ENCODE results near the gene SLIT3. TPM values are rescaled to one million over a fixed set of nuclear protein-coding genes. Genes with fewer than 3 reads are reported as not detected.

SLIT3 gene
- total RNA-seq, 2 experiments from 2014 or later = not detected

GRCh38 chr5:169064093-169064492 lies 236.8 kb downstream of the SLIT3 start:
- Histone ChIP-seq H3K4me1 (ENCODE audit: insufficient read depth, low read length) (no peaks in the 10 kb centered on the region), H3K27ac (ENCODE audit: low read depth in 1 of 2, low read length in 2 of 2) (no peak overlapping the region)
- H3K4me1 Mint-ChIP-seq (ENCODE audit: low read depth) = no peaks in the 10 kb centered on the region

GRCh38 chr5:169063316-169063953 lies 237.5 kb downstream of the SLIT3 start:
- CTCF ChIA-PET = no interaction called here
- DNase-seq (no peak), ATAC-seq (ENCODE audit: poor library complexity) (no peak)
- Histone ChIP-seq H3K9me3 (ENCODE audit: control insufficient read depth in 1 of 2, insufficient read depth in 1 of 2, low read length in 2 of 2) (no peaks in the 10 kb centered on the region), H3K27ac (ENCODE audit: low read depth in 1 of 2, low read length in 2 of 2) (no peak overlapping the region), H3K36me3 (ENCODE audit: insufficient read depth, low read length) (no peaks in the 10 kb centered on the region), H3K4me3 (ENCODE audit: low read length) (no peak overlapping the region), H3K27me3 (ENCODE audit: control insufficient read depth in 1 of 2, insufficient read depth in 2 of 2, low read length in 2 of 2) (peaks cover 6 to 12% of the 10 kb centered on the region in 2 experiments), H3K4me1 (ENCODE audit: insufficient read depth, low read length) (no peaks in the 10 kb centered on the region)
- Mint-ChIP-seq H3K9me3 (no peaks in the 10 kb centered on the region), H3K27me3 (peaks cover 35% of the 10 kb centered on the region), H3K27ac (no peak overlapping the region), H3K4me3 (no peak overlapping the region), H3K4me1 (ENCODE audit: low read depth) (no peaks in the 10 kb centered on the region), H3K36me3 (ENCODE audit: low read depth) (no peaks in the 10 kb centered on the region)
- no peak for TF ChIP-seq CTCF (IDR thresholded peaks at IDR 0.05)
- POLR2A ChIA-PET = no interaction called here
- intact Hi-C loops (cut with DNase I, micrococcal nuclease) = no loop called here

More at GRCh38 chr5:169064093-169064492, 236.8 kb downstream of the SLIT3 start:
- peaks cover 35% of the 10 kb centered on the region for H3K27me3 Mint-ChIP-seq
- no peak for DNase-seq
- ChIA-PET POLR2A (no interaction called here), CTCF (no interaction called here)
- TF ChIP-seq CTCF (IDR thresholded peaks at IDR 0.05) = no peak
- no peak overlapping the region for H3K4me3 ChIP-seq (ENCODE audit: low read length)
- peaks cover 6 to 12% of the 10 kb centered on the region in 2 experiments for H3K27me3 ChIP-seq (ENCODE audit: control insufficient read depth in 1 of 2, insufficient read depth in 2 of 2, low read length in 2 of 2)
- no peaks in the 10 kb centered on the region for H3K36me3 Mint-ChIP-seq (ENCODE audit: low read depth)
- H3K9me3 ChIP-seq (ENCODE audit: control insufficient read depth in 1 of 2, insufficient read depth in 1 of 2, low read length in 2 of 2) = no peaks in the 10 kb centered on the region
- H3K9me3 Mint-ChIP-seq = no peaks in the 10 kb centered on the region
- intact Hi-C loops (cut with DNase I, micrococcal nuclease) = no loop called here
- no peak overlapping the region for H3K4me3 Mint-ChIP-seq
- no peak overlapping the region for H3K27ac Mint-ChIP-seq
- H3K36me3 ChIP-seq (ENCODE audit: insufficient read depth, low read length) = no peaks in the 10 kb centered on the region
- no peak for ATAC-seq (ENCODE audit: poor library complexity)

GRCh38 chr5:169062690-169063089 lies 238.2 kb downstream of the SLIT3 start:
- peaks cover 6 to 12% of the 10 kb centered on the region in 2 experiments for H3K27me3 ChIP-seq (ENCODE audit: control insufficient read depth in 1 of 2, insufficient read depth in 2 of 2, low read length in 2 of 2)
- no peak overlapping the region for H3K4me3 ChIP-seq (ENCODE audit: low read length)
- no peaks in the 10 kb centered on the region for H3K9me3 ChIP-seq (ENCODE audit: control insufficient read depth in 1 of 2, insufficient read depth in 1 of 2, low read length in 2 of 2)
- ChIA-PET CTCF (no interaction called here), POLR2A (no interaction called here)
- TF ChIP-seq CTCF (IDR thresholded peaks at IDR 0.05) = no peak
- no peaks in the 10 kb centered on the region for H3K4me1 ChIP-seq (ENCODE audit: insufficient read depth, low read length)
- H3K9me3 Mint-ChIP-seq = no peaks in the 10 kb centered on the region
- H3K27ac ChIP-seq (ENCODE audit: low read depth in 1 of 2, low read length in 2 of 2) = no peak overlapping the region
- H3K4me1 Mint-ChIP-seq (ENCODE audit: low read depth) = no peaks in the 10 kb centered on the region
- no peaks in the 10 kb centered on the region for H3K36me3 Mint-ChIP-seq (ENCODE audit: low read depth)
- no peak overlapping the region for H3K27ac Mint-ChIP-seq
- ATAC-seq (ENCODE audit: poor library complexity) = no peak
- no peaks in the 10 kb centered on the region for H3K36me3 ChIP-seq (ENCODE audit: insufficient read depth, low read length)
- intact Hi-C loops (cut with DNase I, micrococcal nuclease) = no loop called here
- H3K27me3 Mint-ChIP-seq = peaks cover 35% of the 10 kb centered on the region
- no peak overlapping the region for H3K4me3 Mint-ChIP-seq
- no peak for DNase-seq
